ENCODE results near the gene PTPRF.

Gene PTPRF

GRCh38 chr1:43673261-43673660 is 142.6 kb downstream of the PTPRF start:
- Histone ChIP-seq H3K4me3 (ENCODE audit: low read depth, low read length) (no peak overlapping the region), H3K4me1 (ENCODE audit: control insufficient read depth, insufficient read depth, low read length) (no peaks in the 10 kb centered on the region), H3K36me3 (ENCODE audit: control insufficient read depth, insufficient read depth, low read length) (peaks cover 67% of the 10 kb centered on the region), H3K27me3 (ENCODE audit: control insufficient read depth, insufficient read depth, low read length) (no peaks in the 10 kb centered on the region), H3K9me3 (ENCODE audit: control insufficient read depth, insufficient read depth, low read length) (no peaks in the 10 kb centered on the region), H3K9ac (ENCODE audit: low read depth, low read length) (no peak overlapping the region)

Measured in iPS-15b (cell line).